IPS-NIHi7 (cell line): Measurements from ENCODE around the gene TUT1.
"Not testable (repeated sequence)": the region's sequence is repeated elsewhere in the genome, so short reads cannot be mapped to it uniquely, and the experiment has no call there.

Experiments used
- DNase-seq: peaks from one replicate; pipeline ENCODE4 v3.0.0; 2012; ENCODE audit warnings: mixed read lengths; ENCODE audit errors: extremely low spot score

TUT1 gene

DNA sequence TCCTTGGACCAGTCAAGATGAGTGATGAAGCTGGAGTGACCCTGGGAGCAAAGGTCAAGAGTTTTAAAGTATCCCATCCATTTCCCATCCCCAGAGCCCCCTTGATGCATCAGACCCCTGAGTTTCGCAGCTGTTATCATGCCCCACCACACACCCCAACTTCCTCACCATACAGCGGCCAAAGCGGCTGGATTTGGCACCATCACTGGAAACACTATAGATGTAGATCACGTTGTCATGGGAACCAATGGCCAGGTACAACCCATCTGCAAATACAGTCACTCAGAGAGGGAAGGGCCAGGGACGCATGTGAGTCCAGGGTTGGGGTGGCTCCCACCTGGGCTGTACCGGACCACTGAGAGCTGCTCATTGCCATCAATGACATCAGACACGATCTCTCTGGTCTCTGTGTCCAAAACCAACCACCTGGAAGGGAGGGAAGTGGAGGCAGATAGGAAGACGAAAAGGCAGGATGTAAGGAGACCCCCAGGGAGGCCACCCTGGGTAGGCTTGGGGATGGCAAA lies 12.5 kb upstream of the TUT1 start:
- no peak for DNase-seq

- no peak for DNase-seq
Observed at GRCh38 chr11:62603072-62603408, 11.7 kb upstream of the TUT1 start.

DNA sequence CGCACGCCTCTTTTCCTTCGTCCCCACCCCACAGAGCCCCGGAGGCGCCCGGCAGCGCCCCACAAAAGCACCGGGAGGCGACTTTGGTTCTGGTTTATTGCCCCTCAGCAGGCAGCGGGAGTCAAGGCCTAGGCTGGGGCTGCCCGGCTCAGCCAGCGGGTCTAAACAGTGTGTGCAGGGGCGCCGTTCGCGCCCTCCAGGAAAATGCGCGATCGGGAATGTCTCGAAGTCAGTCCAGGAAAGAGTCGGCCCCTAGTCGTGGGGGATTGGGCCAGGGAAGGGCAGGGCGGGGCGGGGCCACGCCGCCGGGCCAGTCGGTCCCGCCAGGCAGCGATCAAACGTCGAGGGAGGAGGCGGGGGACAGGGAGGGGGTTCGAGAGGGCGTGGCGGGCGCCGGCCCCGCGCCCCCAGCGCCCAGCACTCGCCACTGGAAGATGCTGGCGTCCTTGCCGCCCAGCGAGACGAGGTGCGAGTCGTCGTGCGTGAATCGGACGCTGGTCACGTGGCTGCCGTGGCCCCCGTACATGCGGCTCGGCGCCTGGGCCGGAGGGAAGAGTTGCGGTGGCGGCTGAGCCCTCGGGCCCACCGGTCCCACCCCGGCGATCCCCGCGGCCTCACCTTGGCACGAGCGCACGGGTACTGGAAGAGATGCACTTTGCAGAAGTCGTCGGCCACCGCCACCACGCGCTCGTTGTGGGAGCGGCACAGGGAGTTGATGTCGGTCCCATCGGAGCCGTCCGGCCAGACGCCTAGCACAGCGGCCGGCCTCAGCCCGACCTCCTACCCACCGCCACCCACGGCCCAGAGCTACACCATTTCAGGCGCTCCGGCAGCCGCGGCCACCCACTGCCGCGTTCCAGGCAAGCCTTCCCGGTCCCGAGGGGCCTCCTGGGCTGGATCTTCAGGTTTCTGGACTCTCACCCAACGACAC lies 11.1 kb upstream of the TUT1 start:
- DNase-seq, result peak; percentile 77

DNA sequence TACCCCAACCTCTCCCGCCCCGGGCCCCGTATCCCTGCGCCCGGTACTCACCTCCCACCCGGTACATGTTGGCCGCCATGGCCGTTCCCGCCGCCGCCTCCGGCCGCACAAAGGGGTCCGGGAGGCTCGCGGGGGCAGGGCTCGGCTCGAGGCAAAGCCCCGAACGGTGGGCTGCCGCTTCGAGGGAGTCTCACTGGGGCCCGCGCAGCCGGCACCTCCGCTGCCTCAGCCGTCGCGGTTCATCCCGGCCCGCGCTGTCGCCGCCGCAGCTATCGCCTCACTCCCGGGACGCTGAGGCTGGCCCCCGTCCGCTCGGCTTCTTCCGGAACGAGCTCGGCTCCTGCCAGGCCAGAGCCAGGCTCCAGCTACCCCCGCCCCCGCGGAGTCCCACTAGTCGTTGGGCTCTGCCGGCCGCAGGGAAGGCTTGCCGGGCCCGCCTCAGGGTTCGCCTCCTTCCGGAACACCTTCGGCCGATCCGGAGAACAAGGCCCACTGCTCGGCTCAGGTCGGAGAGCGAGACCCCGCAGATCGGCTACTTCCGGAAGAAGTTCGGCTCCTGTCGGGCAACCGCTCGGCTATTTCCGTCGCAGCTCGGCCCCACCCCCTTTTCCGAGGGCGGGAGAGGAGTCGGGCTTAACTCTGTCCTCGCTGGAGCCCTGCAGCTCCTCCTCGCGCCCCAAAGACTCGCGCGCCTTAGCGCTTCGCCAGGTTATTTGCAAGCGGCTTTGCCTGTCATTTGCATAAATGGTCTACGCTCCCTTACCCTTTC lies 10.2 kb upstream of the TUT1 start, which contains the start of gene MTA2:
TSS of gene MTA2 (minus strand) at position 494 of the 769 bp plus-strand sequence. CDS start at position 79, 415 bp downstream.
- DNase-seq, result peak; percentile 89

- no peak for DNase-seq
Observed at GRCh38 chr11:62601122-62601371, 9.7 kb upstream of the TUT1 start.

GRCh38 chr11:62600367-62601121 lies 9.2 kb upstream of the TUT1 start:
- DNase-seq, result no peak

- DNase-seq, result no peak
Observed at GRCh38 chr11:62599901-62600300, 8.6 kb upstream of the TUT1 start.

GRCh38 chr11:62599069-62599696 lies 7.9 kb upstream of the TUT1 start:
- peak; percentile 93 for DNase-seq

DNA sequence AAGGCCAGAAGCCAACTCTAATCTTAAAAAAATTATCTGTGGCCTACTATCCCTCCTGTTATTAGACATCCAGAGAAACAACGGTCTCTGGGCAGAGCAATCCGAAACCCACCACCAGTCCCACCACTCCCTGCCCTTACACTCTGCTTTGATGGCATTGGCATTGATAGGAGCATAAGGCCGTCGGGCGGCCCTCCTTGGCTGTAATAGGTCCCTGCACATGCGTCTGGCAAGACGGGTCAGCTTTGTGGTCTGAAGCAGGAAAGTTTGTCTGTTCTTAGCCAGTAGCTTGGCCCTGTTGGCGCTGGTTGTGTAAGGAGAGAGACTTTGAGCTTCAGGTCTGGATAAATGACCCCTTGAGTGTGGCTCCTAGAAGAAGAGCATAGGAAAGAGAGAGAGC lies 3.8 kb upstream of the TUT1 start:
- DNase-seq, result no peak

- peak; percentile 62 for DNase-seq
Observed at GRCh38 chr11:62593434-62594044, 2.2 kb upstream of the TUT1 start.

DNA sequence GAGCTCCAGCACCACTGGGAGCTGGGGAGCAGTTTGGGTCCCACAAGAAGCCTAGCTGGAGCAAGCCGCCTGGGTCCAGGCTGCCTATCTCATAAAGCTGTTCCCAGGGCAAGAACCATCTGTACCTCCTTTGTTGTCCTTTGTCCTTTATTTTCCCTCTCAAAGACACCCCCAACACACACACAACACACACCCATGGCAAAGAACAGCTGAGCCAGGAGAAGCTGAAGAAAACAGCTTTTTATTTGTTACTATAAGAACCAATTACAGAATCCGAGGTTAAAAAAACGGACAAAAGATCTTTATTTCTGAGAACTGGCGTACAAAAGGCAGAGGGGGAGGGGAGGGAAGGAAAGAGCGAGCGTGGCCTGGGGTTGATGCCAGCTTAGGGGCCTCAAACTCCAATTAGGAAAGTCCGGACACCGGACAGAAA lies 1.7 kb upstream of the TUT1 start:
- no peak for DNase-seq

DNA sequence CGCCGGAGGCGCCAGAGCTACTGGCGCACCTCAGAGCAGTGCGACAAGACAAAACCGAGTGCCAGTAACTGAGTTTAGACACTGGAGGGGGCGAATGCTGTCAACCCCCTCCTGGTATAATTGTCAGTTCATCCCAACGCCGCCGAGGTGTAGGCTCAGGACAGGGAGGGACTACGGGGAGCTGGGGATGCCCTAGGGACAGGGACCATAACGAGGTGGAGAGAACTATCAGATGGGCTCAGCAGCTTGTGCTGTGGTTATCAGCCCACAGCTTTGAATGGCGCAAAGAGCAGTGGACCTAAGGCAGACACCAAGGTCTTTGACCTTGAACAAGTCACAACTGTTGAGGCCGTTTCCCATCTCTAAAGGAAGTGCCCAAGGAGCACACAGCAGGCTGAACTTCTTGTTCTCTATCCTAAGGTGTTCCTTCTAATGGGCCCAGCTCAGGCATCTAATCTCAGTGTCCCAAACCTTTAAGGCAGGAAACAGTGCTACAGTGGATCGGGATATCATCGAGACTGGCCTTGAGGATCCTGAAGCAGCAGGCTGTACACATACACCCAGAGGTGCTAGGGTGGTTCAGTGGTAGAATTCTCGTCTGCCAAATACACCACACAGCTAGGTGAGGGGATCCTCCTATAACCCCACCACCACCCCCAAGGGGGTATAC lies 958 bp upstream of the TUT1 start:
- DNase-seq, result no peak

DNA sequence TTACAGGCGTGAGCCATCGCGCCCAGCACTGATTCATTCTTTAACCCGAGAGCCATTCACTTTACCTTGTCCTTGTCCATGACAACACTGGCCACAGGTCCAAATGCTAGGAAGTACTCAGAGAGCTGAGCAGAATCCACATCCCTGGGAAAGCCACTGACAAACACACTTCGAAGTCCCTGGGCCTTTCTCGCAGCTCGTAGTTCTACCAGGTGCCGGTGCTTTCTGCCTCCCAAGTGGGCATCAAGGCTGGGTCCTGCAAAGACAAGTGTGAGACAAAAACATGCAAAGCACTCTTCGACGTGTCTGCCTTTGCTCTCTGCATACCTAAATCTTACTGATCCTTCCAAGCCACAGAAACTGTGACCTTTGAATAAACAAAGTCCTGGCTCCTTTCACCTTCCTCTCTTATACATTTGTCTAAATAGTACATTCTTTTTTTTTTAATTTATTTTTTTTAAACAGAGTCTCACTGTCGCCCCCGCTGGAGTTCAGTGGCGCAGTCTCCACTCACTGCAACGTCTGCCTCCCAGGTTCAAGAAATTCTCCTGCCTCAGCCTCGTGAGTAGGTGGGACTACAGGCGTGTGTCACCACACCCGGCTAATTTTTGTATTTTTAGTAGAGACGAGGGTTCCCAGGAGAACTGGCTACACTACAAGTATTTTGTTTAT lies 2.2 kb downstream of the TUT1 start:
- no peak for DNase-seq

DNA sequence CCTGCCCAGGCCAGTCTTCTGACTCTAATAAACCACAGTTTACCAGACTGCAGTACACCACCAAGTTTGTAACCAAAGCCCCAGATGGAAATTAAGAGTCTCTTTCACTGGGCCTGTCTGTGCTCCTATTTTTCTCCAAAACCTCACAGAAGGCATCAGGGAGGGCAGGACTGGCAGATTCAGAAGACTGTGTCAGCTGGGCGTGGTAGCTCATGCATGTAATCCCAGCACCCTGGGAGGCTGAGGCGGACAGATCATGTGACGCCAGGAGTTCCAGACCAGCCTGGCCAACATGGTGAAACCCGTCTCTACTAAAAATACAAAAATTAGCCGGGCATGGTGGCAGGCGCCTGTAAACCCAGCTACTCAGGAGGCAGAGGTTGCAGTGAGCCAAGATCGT lies 6.0 kb downstream of the TUT1 start:
- not testable (repeated sequence) for DNase-seq

- not testable (repeated sequence) for DNase-seq
Observed at GRCh38 chr11:62581735-62582134, 9.6 kb downstream of the TUT1 start.

- no peak for DNase-seq
Observed at GRCh38 chr11:62580959-62581715, 10.2 kb downstream of the TUT1 start.

GRCh38 chr11:62579252-62579651 lies 12.1 kb downstream of the TUT1 start:
- DNase-seq, result no peak

DNA sequence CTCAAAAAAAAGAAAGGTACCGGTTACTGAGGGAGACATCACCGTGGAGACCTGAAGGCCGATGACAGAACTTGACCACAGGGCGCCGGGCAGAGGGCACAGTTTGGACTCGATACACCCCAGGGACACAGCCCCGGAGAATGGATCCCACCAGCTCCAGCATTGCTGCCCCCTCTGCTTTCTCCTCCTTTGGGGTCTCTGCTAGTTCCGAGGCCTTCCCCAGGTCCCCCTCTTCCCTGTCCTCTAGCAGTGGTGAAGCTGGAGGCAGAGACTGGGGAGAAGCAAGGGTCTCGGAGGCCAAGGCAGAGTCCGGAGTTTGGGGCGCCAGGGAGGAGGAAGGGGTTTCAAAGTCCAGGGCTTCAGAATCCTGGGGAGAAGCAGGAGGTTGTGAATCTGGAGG lies 12.8 kb downstream of the TUT1 start:
- no peak for DNase-seq

GRCh38 chr11:62577046-62577714 lies 14.1 kb downstream of the TUT1 start:
- no peak for DNase-seq
